ENCODE results near the gene ADGRD2.

Gene ADGRD2, protein sequence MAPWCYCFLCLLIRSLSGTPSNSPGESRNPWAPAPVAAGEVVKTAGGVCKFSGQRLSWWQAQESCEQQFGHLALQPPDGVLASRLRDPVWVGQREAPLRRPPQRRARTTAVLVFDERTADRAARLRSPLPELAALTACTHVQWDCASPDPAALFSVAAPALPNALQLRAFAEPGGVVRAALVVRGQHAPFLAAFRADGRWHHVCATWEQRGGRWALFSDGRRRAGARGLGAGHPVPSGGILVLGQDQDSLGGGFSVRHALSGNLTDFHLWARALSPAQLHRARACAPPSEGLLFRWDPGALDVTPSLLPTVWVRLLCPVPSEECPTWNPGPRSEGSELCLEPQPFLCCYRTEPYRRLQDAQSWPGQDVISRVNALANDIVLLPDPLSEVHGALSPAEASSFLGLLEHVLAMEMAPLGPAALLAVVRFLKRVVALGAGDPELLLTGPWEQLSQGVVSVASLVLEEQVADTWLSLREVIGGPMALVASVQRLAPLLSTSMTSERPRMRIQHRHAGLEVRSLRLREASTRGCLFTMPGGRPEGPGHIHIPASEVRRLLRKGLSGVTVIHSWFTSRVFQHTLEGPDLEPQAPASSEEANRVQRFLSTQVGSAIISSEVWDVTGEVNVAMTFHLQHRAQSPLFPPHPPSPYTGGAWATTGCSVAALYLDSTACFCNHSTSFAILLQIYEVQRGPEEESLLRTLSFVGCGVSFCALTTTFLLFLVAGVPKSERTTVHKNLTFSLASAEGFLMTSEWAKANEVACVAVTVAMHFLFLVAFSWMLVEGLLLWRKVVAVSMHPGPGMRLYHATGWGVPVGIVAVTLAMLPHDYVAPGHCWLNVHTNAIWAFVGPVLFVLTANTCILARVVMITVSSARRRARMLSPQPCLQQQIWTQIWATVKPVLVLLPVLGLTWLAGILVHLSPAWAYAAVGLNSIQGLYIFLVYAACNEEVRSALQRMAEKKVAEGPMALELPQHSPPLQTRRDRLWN

DNA sequence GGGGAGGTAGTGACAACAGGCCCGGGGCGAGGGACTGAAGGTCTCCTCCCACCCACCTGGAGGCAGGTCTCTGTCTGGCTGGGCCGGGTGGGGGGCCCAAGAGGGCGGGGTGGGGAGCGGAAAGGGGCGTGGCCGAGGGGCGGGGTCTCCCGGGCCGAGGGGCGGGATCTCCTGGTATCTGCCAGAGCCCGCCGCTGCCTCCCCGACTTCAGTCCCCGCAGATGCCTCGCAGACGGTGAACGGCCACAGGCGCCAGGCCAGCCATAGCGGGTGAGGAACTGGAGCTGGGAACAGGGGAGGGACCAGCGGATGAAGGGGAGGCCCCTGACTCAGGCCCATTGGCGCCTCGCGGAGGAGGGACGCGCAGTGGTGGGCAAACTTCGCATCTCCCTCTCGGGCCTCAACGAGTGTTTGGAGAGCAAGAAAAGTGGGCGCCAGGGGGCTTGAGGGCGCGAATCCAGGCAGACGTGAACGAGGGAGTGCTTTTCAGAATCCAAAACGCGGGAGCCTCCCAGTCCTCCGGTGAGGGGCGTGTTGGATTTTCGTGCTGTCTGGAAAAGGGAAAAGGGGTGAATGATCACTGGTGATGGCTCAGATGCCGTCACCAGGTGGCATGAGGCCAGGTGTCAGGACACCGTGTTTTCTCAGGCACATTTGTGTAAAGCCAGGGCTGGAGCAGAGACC lies at the start of gene ADGRD2:
ADGRD2 (plus strand) TSS at position 211 of the 684 bp plus-strand sequence. CDS start 1,216 bp downstream, outside the sequence.
- DNase-seq (ENCODE audit: low spot score): peak; percentile 36
- TF ChIP-seq, protein P1, sequence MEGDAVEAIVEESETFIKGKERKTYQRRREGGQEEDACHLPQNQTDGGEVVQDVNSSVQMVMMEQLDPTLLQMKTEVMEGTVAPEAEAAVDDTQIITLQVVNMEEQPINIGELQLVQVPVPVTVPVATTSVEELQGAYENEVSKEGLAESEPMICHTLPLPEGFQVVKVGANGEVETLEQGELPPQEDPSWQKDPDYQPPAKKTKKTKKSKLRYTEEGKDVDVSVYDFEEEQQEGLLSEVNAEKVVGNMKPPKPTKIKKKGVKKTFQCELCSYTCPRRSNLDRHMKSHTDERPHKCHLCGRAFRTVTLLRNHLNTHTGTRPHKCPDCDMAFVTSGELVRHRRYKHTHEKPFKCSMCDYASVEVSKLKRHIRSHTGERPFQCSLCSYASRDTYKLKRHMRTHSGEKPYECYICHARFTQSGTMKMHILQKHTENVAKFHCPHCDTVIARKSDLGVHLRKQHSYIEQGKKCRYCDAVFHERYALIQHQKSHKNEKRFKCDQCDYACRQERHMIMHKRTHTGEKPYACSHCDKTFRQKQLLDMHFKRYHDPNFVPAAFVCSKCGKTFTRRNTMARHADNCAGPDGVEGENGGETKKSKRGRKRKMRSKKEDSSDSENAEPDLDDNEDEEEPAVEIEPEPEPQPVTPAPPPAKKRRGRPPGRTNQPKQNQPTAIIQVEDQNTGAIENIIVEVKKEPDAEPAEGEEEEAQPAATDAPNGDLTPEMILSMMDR (IDR thresholded peaks at IDR 0.05): no peak
- peak within 1 kb of the TSS; percentile 22 for H3K4me3 ChIP-seq
- no peak within 1 kb of the TSS for H3K27ac ChIP-seq

DNA sequence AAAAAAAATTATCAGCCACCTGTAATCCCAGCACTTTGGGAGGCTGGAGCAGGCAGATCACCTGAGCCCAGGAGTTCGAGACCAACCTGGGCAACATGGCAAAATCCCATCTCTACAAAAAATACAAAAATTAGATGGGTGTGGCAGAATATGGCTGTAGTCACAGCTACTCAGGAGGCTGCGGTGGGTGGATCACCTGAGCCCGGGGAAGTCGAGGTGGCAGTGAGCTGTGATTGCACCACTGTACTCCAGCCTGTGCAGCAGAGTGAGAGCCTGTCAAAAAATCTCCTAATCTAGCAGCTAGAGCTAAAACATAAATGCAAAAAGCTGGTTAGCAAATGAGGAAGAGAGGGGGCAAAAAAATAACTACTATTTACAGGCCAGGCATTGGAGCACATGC lies 47.0 kb upstream of the ADGRD2 start:
- H3K27ac ChIP-seq: no peak overlapping the region
- H3K4me3 ChIP-seq: no peak overlapping the region
- TF ChIP-seq, protein P1 (IDR thresholded peaks at IDR 0.05): no peak
- no peak for DNase-seq (ENCODE audit: low spot score)

DNA sequence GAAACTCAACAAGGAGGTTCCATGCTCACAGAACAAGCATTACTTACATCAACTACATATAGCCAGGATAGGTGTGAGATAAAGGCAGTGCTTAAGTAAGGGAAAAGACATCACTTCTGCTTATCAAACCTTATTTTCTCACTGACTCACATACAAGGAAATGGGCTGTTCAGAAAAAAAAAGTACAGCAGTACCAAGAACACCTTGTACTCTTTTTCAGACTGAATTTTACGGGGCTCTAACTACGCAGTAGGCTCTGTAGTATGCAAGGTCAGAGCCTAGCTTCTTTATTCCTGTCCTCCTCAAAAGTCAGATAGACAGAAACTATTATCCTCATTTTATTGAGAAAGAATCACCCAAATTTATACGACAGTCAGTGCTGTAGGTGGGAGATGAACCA lies 40.8 kb upstream of the ADGRD2 start:
- DNase-seq (ENCODE audit: low spot score): no peak
- TF ChIP-seq, protein P1 (IDR thresholded peaks at IDR 0.05): no peak
- Histone ChIP-seq H3K4me3 (no peak overlapping the region), H3K27ac (no peak overlapping the region)

DNA sequence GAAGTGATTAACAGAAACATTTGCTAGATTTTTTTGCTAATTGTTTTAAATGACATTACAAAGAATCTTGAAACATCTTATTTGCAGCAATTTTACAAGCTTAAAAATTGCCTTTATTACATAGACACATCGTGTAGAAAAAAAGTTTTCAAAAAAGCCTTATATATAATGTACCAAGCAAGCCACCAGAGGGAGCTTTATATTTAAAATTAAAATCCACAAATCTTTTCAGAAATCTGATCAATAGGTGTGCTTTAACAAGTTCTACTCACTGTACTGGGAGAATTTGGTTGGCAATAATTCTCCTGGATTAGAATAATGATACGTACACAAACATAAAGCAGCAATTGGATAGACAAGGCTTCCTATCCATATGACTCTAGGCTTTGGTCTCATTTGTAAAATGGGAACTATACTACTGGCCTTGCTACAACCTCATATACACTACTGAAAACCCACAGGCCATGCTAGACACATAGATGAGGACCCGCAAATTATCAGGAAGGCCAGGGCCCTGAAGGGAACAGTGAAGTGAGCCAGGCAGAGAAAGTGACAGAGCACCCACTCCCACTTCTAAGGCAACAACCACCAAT lies 39.8 kb upstream of the ADGRD2 start:
- TF ChIP-seq, protein P1 (IDR thresholded peaks at IDR 0.05): no peak
- Histone ChIP-seq H3K4me3 (no peak overlapping the region), H3K27ac (no peak overlapping the region)
- DNase-seq (ENCODE audit: low spot score): no peak

DNA sequence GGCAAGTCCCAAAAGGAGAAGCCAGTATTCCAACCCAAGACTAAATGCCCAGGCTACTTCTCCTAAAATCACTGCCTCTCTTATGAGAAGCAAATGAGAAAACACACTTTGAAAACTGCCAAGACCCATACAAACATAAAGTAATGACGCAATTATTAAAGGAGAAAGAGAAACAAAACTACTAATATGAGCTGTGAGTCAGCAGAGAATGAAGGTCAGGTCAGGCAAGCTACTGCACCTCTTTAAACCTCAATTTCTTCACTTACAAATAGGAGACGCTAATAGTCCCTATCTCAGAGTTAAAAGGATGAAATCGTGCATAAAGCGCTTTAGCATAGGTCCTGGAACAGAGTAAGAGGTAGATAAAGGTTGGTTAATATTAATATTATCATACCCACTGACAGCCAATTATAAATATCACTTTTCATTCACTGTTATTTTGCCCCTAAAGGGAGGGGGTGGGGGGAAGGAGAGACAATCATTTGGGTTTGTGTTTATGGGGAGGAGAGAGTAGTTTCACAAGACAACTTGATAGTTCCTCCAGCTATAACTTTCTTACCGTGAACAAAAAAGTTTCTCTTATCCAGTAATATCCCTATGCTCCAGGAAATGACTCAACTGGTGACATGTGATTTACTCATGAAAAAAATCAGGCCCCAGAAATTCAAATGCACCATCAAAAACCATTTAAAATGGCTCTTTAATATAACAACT lies 38.6 kb upstream of the ADGRD2 start:
- TF ChIP-seq, protein P1 (IDR thresholded peaks at IDR 0.05): no peak
- Histone ChIP-seq H3K4me3 (no peak overlapping the region), H3K27ac (no peak overlapping the region)
- DNase-seq (ENCODE audit: low spot score): no peak

DNA sequence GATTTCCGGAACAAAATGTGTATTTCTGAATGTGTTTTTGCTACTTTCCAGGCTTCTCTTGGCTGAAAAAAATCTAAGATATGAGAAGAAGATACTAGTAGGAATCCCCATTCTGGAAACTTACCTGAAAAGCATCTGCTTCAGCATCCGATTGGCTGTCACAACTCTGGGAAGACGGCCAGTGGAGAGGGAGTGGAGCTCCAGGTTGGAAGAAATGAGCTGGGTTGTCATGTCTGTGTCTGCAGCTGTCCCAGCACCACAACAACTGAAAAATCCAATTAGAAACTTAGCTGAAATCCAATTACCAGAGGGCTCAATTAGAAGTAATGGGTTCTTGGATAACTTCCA lies 38.0 kb upstream of the ADGRD2 start:
- TF ChIP-seq, protein P1 (IDR thresholded peaks at IDR 0.05): no peak
- no peak overlapping the region for H3K27ac ChIP-seq
- H3K4me3 ChIP-seq: no peak overlapping the region
- no peak for DNase-seq (ENCODE audit: low spot score)

Measured in coronary artery (tissue), 2 donors.